ENCODE data around the gene LRRC8C. TPM values are rescaled to one million over a fixed set of nuclear protein-coding genes. Genes with fewer than 3 reads are reported as not detected.

Gene LRRC8C
- total RNA-seq, 6 donors from 2014 or later: 5.2 to 12.5 (median 11.6) TPM

DNA sequence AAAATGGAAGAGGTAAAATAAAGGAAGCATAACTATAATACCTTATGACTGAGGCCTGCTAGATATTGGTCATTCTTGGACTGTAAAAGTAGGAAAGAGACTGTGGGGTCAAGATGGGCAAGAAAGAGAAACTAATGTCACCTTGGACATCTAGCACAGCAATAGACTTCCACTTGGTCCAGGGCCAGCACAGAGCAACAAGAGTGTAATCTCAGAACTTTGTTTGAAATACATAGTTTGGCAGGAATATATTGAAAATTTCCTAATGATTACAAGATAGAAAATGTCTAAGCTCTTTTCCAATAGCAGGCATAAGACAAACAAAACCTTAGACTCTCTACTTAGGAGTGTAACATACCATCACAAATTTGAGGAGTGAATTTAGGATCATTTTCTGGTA, 4.6 kb downstream of the LRRC8C start:
- H3K36me3 ChIP-seq: no peaks in the 10 kb centered on the region
- no peak overlapping the region for H3K27ac ChIP-seq
- no peaks in the 10 kb centered on the region for H3K9me3 ChIP-seq
- peaks cover 5 to 29% (median 19%) of the 10 kb centered on the region in 4 donors for H3K4me1 ChIP-seq
- no peak overlapping the region for H3K4me3 ChIP-seq
- H3K27me3 ChIP-seq: no peaks in the 10 kb centered on the region
- DNase-seq (no peak), ATAC-seq (ENCODE audit: low FRiP score in 2 of 2) (no peak)
- TF ChIP-seq, protein P1, sequence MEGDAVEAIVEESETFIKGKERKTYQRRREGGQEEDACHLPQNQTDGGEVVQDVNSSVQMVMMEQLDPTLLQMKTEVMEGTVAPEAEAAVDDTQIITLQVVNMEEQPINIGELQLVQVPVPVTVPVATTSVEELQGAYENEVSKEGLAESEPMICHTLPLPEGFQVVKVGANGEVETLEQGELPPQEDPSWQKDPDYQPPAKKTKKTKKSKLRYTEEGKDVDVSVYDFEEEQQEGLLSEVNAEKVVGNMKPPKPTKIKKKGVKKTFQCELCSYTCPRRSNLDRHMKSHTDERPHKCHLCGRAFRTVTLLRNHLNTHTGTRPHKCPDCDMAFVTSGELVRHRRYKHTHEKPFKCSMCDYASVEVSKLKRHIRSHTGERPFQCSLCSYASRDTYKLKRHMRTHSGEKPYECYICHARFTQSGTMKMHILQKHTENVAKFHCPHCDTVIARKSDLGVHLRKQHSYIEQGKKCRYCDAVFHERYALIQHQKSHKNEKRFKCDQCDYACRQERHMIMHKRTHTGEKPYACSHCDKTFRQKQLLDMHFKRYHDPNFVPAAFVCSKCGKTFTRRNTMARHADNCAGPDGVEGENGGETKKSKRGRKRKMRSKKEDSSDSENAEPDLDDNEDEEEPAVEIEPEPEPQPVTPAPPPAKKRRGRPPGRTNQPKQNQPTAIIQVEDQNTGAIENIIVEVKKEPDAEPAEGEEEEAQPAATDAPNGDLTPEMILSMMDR (IDR thresholded peaks at IDR 0.05): no peak
- TF ChIP-seq POLR2AphosphoS5 (IDR thresholded peaks at IDR 0.05): no peak
- no peak for TF ChIP-seq POLR2A (IDR thresholded peaks at IDR 0.05)
- TF ChIP-seq EP300 (IDR thresholded peaks at IDR 0.05): no peak

DNA sequence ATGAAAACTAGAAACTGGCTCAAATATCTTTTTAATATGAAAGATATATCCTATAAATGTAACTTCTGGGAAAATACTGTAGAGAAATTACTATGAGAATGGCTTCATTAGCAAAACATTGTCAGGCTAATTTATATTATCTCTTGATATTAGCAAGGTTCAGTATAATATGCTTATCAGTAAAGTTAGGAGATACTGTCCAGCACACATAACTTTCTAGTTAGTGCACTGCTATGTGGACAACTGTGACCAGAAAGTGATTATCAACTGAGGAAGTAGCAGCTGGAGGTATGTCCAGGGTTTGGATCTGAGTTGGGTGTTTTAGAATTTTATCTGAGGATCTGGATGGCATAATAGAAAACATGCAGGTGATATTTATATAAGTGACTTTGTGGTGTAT, 7.5 kb downstream of the LRRC8C start:
- no peak overlapping the region for H3K4me3 ChIP-seq
- no peak for DNase-seq
- H3K27me3 ChIP-seq: no peaks in the 10 kb centered on the region
- TF ChIP-seq, protein P1 (IDR thresholded peaks at IDR 0.05): no peak
- TF ChIP-seq EP300 (IDR thresholded peaks at IDR 0.05): no peak
- TF ChIP-seq POLR2AphosphoS5 (IDR thresholded peaks at IDR 0.05): no peak
- TF ChIP-seq POLR2A (IDR thresholded peaks at IDR 0.05): no peak
- H3K27ac ChIP-seq: no peak overlapping the region
- ATAC-seq (ENCODE audit: low FRiP score in 2 of 2): no peak
- no peaks in the 10 kb centered on the region for H3K9me3 ChIP-seq
- H3K36me3 ChIP-seq: no peaks in the 10 kb centered on the region
- peaks cover 7 to 14% (median 9%) of the 10 kb centered on the region in 4 donors for H3K4me1 ChIP-seq

DNA sequence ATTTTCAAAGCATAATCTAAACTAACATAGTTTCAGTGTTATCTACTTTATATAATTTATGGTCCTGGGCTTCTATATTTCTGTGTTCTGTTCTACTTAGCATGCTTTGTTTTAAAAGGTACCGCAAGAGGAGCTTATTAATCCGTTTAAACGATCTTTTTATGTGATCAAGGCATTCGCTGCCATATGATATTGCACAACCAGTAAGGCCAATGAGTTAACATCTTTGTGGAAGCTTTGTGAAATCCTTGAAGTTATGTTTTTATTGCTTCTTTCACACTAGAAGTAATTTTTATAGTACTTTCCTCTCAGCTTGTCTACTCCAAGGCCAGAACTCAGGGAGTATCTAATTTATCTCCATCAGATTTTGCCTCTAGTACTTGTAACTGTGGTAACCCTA, 8.9 kb downstream of the LRRC8C start:
- Histone ChIP-seq H3K4me1 (peaks cover 0 to 3% (median 1%) of the 10 kb centered on the region in 4 donors), H3K4me3 (no peak overlapping the region), H3K27me3 (no peaks in the 10 kb centered on the region), H3K27ac (no peak overlapping the region), H3K9me3 (no peaks in the 10 kb centered on the region), H3K36me3 (no peaks in the 10 kb centered on the region)
- ATAC-seq (ENCODE audit: low FRiP score in 2 of 2) (no peak), DNase-seq (no peak)
- no peak for TF ChIP-seq EP300 (IDR thresholded peaks at IDR 0.05)
- TF ChIP-seq, protein P1 (IDR thresholded peaks at IDR 0.05): no peak
- TF ChIP-seq POLR2AphosphoS5 (IDR thresholded peaks at IDR 0.05): no peak
- TF ChIP-seq POLR2A (IDR thresholded peaks at IDR 0.05): no peak
- 72 to 85% methylated on average over 4 of the region's 4 CpGs for WGBS, 2 donors

DNA sequence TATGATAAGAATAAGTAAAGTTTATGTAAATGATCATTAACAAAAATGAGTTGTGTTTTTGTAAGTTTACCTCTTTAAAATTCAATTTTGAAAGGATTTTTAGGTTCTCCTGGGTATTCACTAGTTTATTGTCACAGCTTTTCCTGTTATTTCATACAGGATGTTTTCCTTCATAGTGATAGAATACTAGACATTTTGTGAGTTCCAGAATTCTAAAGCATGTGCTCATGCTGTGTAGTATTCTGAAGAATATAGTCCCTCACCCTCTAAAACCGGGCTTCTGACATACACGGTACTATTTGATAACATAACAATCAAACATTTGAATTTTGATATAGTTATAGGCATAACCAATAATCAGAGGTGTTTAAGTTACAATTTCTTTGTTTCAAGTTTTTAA, 10.7 kb downstream of the LRRC8C start:
- H3K27ac ChIP-seq: no peak overlapping the region
- no peak for TF ChIP-seq POLR2AphosphoS5 (IDR thresholded peaks at IDR 0.05)
- TF ChIP-seq, protein P1 (IDR thresholded peaks at IDR 0.05): no peak
- no peak for TF ChIP-seq POLR2A (IDR thresholded peaks at IDR 0.05)
- no peak for TF ChIP-seq EP300 (IDR thresholded peaks at IDR 0.05)

GRCh38 chr1:89644119-89644814, 11.3 kb downstream of the LRRC8C start:
- no peak for DNase-seq
- H3K4me1 ChIP-seq: peaks cover 0 to 3% (median 2%) of the 10 kb centered on the region in 4 donors
- no peaks in the 10 kb centered on the region for H3K27me3 ChIP-seq
- no peak overlapping the region for H3K27ac ChIP-seq
- 75 to 86% methylated on average over 9 of the region's 9 CpGs for WGBS, 2 donors
- H3K4me3 ChIP-seq: no peak overlapping the region
- ATAC-seq (ENCODE audit: low FRiP score in 2 of 2): no peak
- TF ChIP-seq, protein P1 (IDR thresholded peaks at IDR 0.05): no peak
- TF ChIP-seq POLR2A (IDR thresholded peaks at IDR 0.05) (no peak), EP300 (IDR thresholded peaks at IDR 0.05) (no peak), POLR2AphosphoS5 (IDR thresholded peaks at IDR 0.05) (no peak)
- H3K36me3 ChIP-seq: no peaks in the 10 kb centered on the region
- no peaks in the 10 kb centered on the region for H3K9me3 ChIP-seq

More for the DNA sequence above, 10.7 kb downstream of the LRRC8C start:
- ATAC-seq (ENCODE audit: low FRiP score in 2 of 2): no peak
- H3K9me3 ChIP-seq: no peaks in the 10 kb centered on the region
- no peak overlapping the region for H3K4me3 ChIP-seq
- 79 to 80% methylated on average over 2 of the region's 2 CpGs for WGBS, 2 donors
- no peak for DNase-seq
- H3K27me3 ChIP-seq: no peaks in the 10 kb centered on the region
- peaks cover 0 to 3% (median 0%) of the 10 kb centered on the region in 4 donors for H3K4me1 ChIP-seq
- no peaks in the 10 kb centered on the region for H3K36me3 ChIP-seq

Measured in upper lobe of left lung (tissue), 6 donors.